ENCODE data around the gene GALNT18. TPM values are rescaled to one million over a fixed set of nuclear protein-coding genes. Genes with fewer than 3 reads are reported as not detected.

The GALNT18 gene
- total RNA-seq, 1 donor from 2014 or later = 11.7 TPM

DNA sequence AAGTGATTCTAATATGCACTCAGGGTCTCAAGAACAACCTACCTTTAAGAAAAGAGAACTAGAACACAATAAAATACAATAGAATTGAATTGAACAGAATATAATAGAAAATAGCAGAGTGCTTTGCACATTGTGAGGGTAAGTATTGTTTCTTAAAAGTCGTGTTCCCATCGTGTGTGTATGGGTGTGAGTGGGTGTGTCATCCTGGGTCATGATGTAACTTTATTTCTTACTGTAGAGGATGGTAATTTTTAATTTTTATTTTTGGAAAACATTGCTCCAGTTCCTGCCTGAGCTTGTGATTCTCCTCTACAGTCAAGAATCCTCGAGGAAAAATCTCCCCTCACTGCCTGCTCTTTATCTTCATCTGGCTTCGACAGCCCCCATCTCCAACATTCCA lies 193.1 kb downstream of the GALNT18 start:
- Mint-ChIP-seq H3K36me3 (peaks cover 13% of the 10 kb centered on the region), H3K27ac (no peak overlapping the region)

DNA sequence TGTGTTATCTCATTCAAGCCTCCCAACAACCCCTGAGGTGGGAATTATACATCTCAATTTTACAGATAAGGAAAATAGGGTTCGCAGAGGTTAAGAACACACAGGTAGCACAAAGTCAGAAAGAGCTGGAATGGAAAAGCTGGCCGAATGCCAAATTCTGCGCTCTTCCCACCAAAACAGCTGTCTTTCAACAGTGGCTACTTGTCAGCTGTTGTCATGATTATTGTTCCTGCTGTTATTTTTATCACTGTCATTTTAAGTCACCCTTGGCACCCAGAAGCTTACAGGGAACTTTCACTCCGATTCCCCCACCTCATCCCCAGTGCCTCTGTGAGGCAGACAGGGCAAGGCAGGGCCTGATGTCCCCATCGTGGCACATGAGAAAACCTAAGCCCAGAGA lies 194.3 kb downstream of the GALNT18 start:
- H3K9me3 Mint-ChIP-seq = no peaks in the 10 kb centered on the region
- H3K4me3 Mint-ChIP-seq = no peak overlapping the region
- H3K4me1 Mint-ChIP-seq (ENCODE audit: unreplicated experiment) = peaks cover 19% of the 10 kb centered on the region
- H3K27me3 Mint-ChIP-seq = peaks cover 15% of the 10 kb centered on the region
- no peak overlapping the region for H3K27ac Mint-ChIP-seq
- H3K36me3 Mint-ChIP-seq = peaks cover 13% of the 10 kb centered on the region
- TF ChIP-seq, protein P1, sequence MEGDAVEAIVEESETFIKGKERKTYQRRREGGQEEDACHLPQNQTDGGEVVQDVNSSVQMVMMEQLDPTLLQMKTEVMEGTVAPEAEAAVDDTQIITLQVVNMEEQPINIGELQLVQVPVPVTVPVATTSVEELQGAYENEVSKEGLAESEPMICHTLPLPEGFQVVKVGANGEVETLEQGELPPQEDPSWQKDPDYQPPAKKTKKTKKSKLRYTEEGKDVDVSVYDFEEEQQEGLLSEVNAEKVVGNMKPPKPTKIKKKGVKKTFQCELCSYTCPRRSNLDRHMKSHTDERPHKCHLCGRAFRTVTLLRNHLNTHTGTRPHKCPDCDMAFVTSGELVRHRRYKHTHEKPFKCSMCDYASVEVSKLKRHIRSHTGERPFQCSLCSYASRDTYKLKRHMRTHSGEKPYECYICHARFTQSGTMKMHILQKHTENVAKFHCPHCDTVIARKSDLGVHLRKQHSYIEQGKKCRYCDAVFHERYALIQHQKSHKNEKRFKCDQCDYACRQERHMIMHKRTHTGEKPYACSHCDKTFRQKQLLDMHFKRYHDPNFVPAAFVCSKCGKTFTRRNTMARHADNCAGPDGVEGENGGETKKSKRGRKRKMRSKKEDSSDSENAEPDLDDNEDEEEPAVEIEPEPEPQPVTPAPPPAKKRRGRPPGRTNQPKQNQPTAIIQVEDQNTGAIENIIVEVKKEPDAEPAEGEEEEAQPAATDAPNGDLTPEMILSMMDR (conservative IDR thresholded peaks at IDR 0.05) = no peak
- no peak for DNase-seq (ENCODE audit: extremely low spot score, unreplicated experiment)

More for the DNA sequence above, 193.1 kb downstream of the GALNT18 start:
- H3K9me3 Mint-ChIP-seq = no peaks in the 10 kb centered on the region
- H3K27me3 Mint-ChIP-seq = peaks cover 15% of the 10 kb centered on the region
- no peak overlapping the region for H3K4me3 Mint-ChIP-seq
- TF ChIP-seq, protein P1 (conservative IDR thresholded peaks at IDR 0.05) = no peak
- peaks cover 17% of the 10 kb centered on the region for H3K4me1 Mint-ChIP-seq (ENCODE audit: unreplicated experiment)
- DNase-seq (ENCODE audit: extremely low spot score, unreplicated experiment) = no peak

DNA sequence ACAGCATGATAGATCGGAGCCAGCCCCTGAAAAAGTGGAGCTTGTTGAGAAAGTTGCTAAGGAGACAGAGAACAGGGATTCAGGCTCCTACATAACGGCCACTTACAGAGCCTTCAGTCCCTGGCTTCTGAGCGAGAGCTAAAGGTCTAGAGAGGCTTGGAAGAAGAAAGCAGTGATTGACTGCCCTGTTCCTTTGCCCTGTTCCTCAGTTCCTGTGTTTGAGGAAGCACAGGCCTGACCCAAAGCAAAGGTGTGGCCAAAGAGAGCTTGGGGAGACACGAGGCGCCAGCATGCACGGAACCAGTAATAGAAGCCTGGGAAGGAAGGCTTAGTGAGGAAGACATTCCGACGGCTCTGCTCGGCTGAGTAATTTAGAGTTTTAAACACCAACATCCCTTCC lies 194.7 kb downstream of the GALNT18 start:
- no peak for DNase-seq (ENCODE audit: extremely low spot score, unreplicated experiment)
- Mint-ChIP-seq H3K27me3 (peaks cover 15% of the 10 kb centered on the region), H3K36me3 (peaks cover 13% of the 10 kb centered on the region), H3K9me3 (no peaks in the 10 kb centered on the region), H3K4me1 (ENCODE audit: unreplicated experiment) (peaks cover 22% of the 10 kb centered on the region), H3K4me3 (no peak overlapping the region), H3K27ac (no peak overlapping the region)
- TF ChIP-seq, protein P1 (conservative IDR thresholded peaks at IDR 0.05) = no peak

DNA sequence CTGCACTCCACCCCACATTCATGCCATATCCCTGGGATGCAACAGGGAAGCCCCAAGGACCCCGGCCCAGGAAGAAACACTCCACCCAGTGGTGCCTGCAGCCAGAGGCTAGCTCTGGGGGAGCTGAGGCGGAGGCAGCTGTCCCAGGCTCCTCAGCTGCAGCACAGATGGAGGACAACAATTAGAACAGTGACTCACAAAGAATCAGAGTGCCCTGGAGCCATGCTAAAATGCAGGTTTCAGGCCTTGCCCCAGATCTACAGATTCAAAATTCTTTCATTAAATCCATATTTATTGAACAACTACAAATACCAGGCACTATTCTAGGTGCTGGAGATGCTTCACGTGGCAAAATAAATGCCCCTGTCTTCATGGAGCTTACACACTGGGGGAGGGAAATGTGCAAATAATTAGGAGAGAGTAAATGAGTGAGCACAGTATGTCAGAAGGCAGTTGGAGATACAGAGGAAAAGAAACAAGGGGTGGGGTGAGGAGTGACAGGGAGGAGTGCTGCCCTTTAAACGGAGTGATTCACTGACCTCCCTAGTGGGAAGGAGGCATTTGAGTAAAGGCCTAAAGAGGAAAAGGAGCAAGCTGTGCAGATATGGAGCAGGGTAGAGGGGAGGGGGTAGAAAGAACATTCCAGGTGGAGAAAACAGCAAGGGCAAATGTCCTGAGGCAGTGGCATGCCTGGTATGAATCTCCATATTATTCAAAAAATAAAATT lies 195.4 kb downstream of the GALNT18 start:
- peaks cover 10% of the 10 kb centered on the region for H3K27me3 Mint-ChIP-seq
- H3K4me3 Mint-ChIP-seq = no peak overlapping the region
- H3K4me1 Mint-ChIP-seq (ENCODE audit: unreplicated experiment) = peaks cover 23% of the 10 kb centered on the region
- no peaks in the 10 kb centered on the region for H3K9me3 Mint-ChIP-seq
- H3K27ac Mint-ChIP-seq = no peak overlapping the region
- no peak for DNase-seq (ENCODE audit: extremely low spot score, unreplicated experiment)
- TF ChIP-seq, protein P1 (conservative IDR thresholded peaks at IDR 0.05) = no peak
- peaks cover 7% of the 10 kb centered on the region for H3K36me3 Mint-ChIP-seq

DNA sequence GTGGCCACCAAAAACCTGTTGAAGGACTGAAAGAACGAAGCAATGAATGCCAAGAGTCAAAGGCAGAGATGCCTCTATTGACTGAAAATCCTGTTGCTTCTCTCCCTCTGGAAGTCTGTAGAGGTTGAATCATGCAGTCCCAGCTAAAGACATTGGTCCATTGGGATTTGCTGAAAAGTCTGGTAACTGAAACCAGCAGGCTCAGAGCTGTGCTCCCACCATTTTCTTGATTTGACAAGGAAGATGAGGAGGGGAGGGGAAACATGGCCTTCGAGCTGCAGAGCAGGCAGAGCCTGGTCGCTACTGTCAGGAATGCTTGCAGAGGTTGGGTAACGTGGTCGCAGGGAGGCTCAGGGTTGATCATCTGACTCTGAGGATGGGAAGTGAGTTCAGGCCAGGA lies 196.0 kb downstream of the GALNT18 start:
- Mint-ChIP-seq H3K27ac (no peak overlapping the region), H3K4me3 (no peak overlapping the region), H3K4me1 (ENCODE audit: unreplicated experiment) (peaks cover 29% of the 10 kb centered on the region), H3K36me3 (peaks cover 4% of the 10 kb centered on the region), H3K27me3 (peaks cover 11% of the 10 kb centered on the region), H3K9me3 (no peaks in the 10 kb centered on the region)
- TF ChIP-seq, protein P1 (conservative IDR thresholded peaks at IDR 0.05) = no peak
- no peak for DNase-seq (ENCODE audit: extremely low spot score, unreplicated experiment)

Measured in type B pancreatic cell (in vitro differentiated cells).